Superior temporal gyrus (tissue), 1 donor: ENCODE data around the gene DPF3.
"Not testable (repeated sequence)": the region's sequence is repeated elsewhere in the genome, so short reads cannot be mapped to it uniquely, and the experiment has no call there.

Experiments used
- DNase-seq: peaks from one replicate; pipeline ENCODE4 v3.0.0-alpha.2; 2016; ENCODE audit errors: extremely low spot score

The DPF3 gene

GRCh38 chr14:72774894-72775620, 118.8 kb downstream of the DPF3 start:
- DNase-seq: no peak

GRCh38 chr14:72774141-72774540, 119.8 kb downstream of the DPF3 start:
- no peak for DNase-seq

GRCh38 chr14:72771561-72771960, 122.3 kb downstream of the DPF3 start:
- DNase-seq: no peak

- DNase-seq: no peak
Observed at GRCh38 chr14:72766296-72766695, 127.6 kb downstream of the DPF3 start.

- no peak for DNase-seq
Observed at GRCh38 chr14:72763892-72764291, 130.0 kb downstream of the DPF3 start.

- DNase-seq: no peak
Observed at GRCh38 chr14:72759670-72760069, 134.2 kb downstream of the DPF3 start.

GRCh38 chr14:72758993-72759392, 134.9 kb downstream of the DPF3 start:
- no peak for DNase-seq

- DNase-seq: no peak
Observed at GRCh38 chr14:72758420-72758819, 135.5 kb downstream of the DPF3 start.

- no peak for DNase-seq
Observed at GRCh38 chr14:72756967-72757366, 136.9 kb downstream of the DPF3 start.

GRCh38 chr14:72755766-72756165, 138.1 kb downstream of the DPF3 start:
- no peak for DNase-seq

GRCh38 chr14:72754949-72755348, 139.0 kb downstream of the DPF3 start:
- DNase-seq: no peak

GRCh38 chr14:72753879-72754400, 140.0 kb downstream of the DPF3 start:
- no peak for DNase-seq

GRCh38 chr14:72753044-72753710, 140.7 kb downstream of the DPF3 start:
- no peak for DNase-seq

GRCh38 chr14:72752034-72752412, 141.9 kb downstream of the DPF3 start:
- no peak for DNase-seq

- no peak for DNase-seq
Observed at GRCh38 chr14:72751276-72752033, 142.4 kb downstream of the DPF3 start.

GRCh38 chr14:72748921-72749320, 145.0 kb downstream of the DPF3 start:
- not testable (repeated sequence) for DNase-seq

GRCh38 chr14:72747652-72748051, 146.2 kb downstream of the DPF3 start:
- no peak for DNase-seq

GRCh38 chr14:72745991-72746980, 147.6 kb downstream of the DPF3 start:
- DNase-seq: no peak

GRCh38 chr14:72745546-72745945, 148.4 kb downstream of the DPF3 start:
- no peak for DNase-seq

GRCh38 chr14:72744416-72745120, 149.3 kb downstream of the DPF3 start:
- DNase-seq: no peak

- DNase-seq: peak; percentile 51
Observed at GRCh38 chr14:72743626-72744025, 150.3 kb downstream of the DPF3 start.
